Esophagus muscularis mucosa (tissue), 2 donors: Measurements from ENCODE around the gene CDH22.

Experiments used
- EP300 ChIP-seq: sonication (generic); formaldehyde crosslinking; IDR thresholded peaks from one replicate; pipeline ENCODE4 v1.6.1; 2017; ENCODE audit warnings: antibody characterized with exemption
- POLR2A ChIP-seq: fragments of 450-650 bp; IDR thresholded peaks from one replicate; pipeline ENCODE4 v1.6.1; 2017; ENCODE audit warnings: antibody characterized with exemption, moderate library complexity, mild to moderate bottlenecking, low read depth

- TF ChIP-seq EP300 (no peak), POLR2A (no peak)
Measured at GRCh38 chr20:46325789-46326188, 17.5 kb upstream of the CDH22 start.
